SJCRH30 (cell line): ENCODE results near the gene EVI5. TPM values are rescaled to one million over a fixed set of nuclear protein-coding genes. Genes with fewer than 3 reads are reported as not detected.
"Not testable (repeated sequence)": the region's sequence is repeated elsewhere in the genome, so short reads cannot be mapped to it uniquely, and the experiment has no call there.

ENCODE experiments used
- DNase-seq, 2 experiments: peaks; one replicate each; pipeline ENCODE4 v3.0.0-alpha.2; 2015 to 2020
- H3K27ac ChIP-seq: fragments of 250-450 bp; sonication (Bioruptor Pico); 2 replicates; pipeline ENCODE4 v1.5.1; 2020; ENCODE audit warnings: mild to moderate bottlenecking, moderate library complexity
- H3K27me3 ChIP-seq: fragments of 250-450 bp; sonication (Bioruptor Pico); 2 replicates; pipeline ENCODE4 v1.5.1; 2020; ENCODE audit warnings: mild to moderate bottlenecking, moderate library complexity
- H3K36me3 ChIP-seq: fragments of 250-450 bp; sonication (Bioruptor Pico); 2 replicates; pipeline ENCODE4 v1.5.1; 2020; ENCODE audit warnings: mild to moderate bottlenecking, moderate library complexity
- H3K4me1 ChIP-seq: fragments of 250-450 bp; sonication (Bioruptor Pico); 2 replicates; pipeline ENCODE4 v1.5.1; 2020; ENCODE audit warnings: mild to moderate bottlenecking, moderate library complexity
- H3K4me3 ChIP-seq: fragments of 250-450 bp; sonication (Bioruptor Pico); 2 replicates; pipeline ENCODE4 v1.5.1; 2020; ENCODE audit warnings: mild to moderate bottlenecking, moderate library complexity
- H3K9me3 ChIP-seq: fragments of 250-450 bp; sonication (Bioruptor Pico); replicated peaks from 2 replicates; pipeline ENCODE4 v1.5.1; 2020; ENCODE audit warnings: mild to moderate bottlenecking, moderate library complexity
- total RNA-seq: library from RNA; depleted of rRNA; stranded (reverse); fragments of >200 nt; shearing (Covaris generic); gene quantifications from 2 replicates; pipeline ENCODE4 v1.2.3, GENCODE V29; 2014

The EVI5 gene
- total RNA-seq, 1 experiment from 2014 or later = 31.6 TPM

DNA sequence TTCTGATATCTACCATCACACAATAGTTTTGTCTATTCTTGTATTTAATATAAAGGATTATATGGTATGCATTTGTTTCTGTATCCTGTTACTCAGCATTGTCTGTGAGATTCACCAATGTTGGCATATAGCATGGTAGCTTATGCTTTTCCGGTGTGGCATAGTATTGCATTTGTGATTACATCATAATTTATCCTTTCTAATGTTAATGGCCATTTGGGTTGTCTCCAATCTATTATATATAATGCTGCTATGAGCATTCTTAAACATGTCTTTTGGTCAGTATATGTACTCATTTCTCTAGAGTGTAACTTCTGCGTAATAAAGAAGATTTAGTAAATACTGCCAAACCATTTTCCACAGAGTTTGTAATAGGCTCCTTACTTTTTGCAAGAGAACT lies 257.2 kb downstream of the EVI5 start:
- H3K4me1 ChIP-seq = no peaks in the 10 kb centered on the region
- no peaks in the 10 kb centered on the region for H3K36me3 ChIP-seq
- no peak for DNase-seq
- no peak overlapping the region for H3K27ac ChIP-seq
- no peak overlapping the region for H3K4me3 ChIP-seq
- H3K9me3 ChIP-seq = no peaks in the 10 kb centered on the region
- H3K27me3 ChIP-seq = no peaks in the 10 kb centered on the region

DNA sequence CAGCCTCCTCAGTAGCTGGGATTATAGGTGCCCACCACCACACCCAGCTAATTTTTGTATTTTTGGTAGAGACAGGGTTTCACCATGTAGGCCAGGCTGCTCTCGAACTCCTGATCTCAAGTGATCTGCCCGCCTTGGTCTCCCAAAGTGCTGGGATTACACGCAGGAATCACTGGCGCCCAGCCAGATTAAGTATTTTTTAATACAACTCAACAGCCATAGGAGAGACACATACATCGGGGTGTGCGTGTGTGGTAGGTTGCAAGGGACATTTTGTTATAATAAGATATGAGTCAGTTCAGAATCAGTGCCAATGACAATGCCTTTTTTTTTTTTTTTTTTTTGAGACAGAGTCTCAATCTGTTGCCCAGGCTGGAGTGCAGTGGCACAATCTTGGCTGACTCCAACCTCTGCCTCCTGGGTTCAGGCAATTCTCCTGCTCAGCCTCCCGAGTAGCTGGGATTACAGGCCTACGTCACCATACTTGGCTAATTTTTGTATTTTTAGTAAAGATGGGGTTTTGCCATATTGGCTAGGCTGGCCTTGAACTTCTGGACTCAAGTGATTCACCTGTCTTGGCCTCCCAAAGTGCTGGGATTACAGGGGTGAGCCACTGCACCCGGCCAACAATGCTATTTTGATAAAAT lies 259.8 kb downstream of the EVI5 start:
- not testable (repeated sequence) for H3K27ac ChIP-seq, H3K27me3 ChIP-seq, H3K9me3 ChIP-seq, H3K36me3 ChIP-seq, H3K4me3 ChIP-seq, DNase-seq, H3K4me1 ChIP-seq

DNA sequence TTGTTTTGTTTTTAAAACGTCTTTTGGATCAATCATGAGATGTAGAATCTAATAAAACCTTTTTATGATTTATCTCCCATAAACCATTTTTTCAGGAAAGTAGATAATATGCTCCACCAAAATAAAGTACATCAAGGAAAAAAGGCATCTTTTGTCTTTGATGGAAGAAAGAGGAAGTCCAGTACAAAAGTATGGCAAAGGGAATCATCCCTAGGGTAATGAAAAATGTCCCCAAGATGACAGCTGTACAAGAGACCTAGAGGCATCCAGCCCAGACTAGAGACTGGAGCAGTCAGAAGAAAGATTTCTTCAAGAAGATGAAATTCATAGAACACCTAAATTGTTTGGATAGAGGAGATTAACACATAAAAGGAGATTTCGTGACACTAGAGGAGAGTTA lies 265.9 kb downstream of the EVI5 start:
- no peak overlapping the region for H3K4me3 ChIP-seq
- H3K27ac ChIP-seq = no peak overlapping the region
- H3K9me3 ChIP-seq = 0 out of 2 replicates have a peak, but pooled peaks cover 3% of the 10 kb centered on the region
- H3K27me3 ChIP-seq = no peaks in the 10 kb centered on the region
- DNase-seq = no peak
- H3K36me3 ChIP-seq = no peaks in the 10 kb centered on the region
- H3K4me1 ChIP-seq = no peaks in the 10 kb centered on the region

DNA sequence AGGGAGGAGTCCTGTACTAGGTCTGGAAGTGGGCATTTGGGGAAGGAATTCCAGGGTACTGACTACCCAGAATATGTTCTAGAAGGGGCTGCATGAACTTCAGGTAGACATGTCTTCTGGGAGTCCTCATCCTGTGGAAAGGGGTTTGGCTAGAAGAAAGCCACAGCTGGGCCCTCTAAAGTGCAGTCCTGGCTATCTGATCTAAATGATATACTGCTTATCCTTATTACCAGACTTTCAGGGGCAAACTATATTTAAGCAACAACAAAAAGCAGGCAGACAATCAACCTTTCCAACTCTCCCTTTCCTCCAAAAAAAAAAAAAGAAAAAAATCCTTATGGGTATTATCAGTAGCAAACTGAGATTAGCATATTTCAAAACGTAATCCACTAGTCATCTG lies 268.3 kb downstream of the EVI5 start:
- Histone ChIP-seq H3K4me3 (no peak overlapping the region), H3K36me3 (no peaks in the 10 kb centered on the region), H3K4me1 (no peaks in the 10 kb centered on the region), H3K27ac (no peak overlapping the region), H3K27me3 (no peaks in the 10 kb centered on the region), H3K9me3 (0 out of 2 replicates have a peak, but pooled peaks cover 3% of the 10 kb centered on the region)
- DNase-seq = no peak

DNA sequence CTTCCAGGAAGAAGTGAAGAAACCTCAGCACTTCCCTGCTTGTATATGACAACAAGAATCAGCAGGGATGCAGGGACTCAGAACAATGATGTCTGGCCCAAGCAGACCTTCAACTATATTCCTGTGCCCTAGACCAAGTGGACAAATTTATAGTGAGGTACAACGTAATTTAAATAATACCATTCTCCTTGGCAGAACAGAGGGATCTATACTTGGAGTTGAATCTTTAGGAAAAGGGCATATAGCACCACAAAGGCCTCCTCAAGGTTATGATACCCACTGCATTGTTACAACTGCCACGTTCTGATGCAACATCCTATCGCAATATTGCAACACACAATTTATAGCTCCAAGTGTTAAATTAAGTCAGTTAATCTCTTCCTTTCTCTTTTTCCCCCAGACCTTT lies 269.1 kb downstream of the EVI5 start:
- Histone ChIP-seq H3K4me3 (no peak overlapping the region), H3K27ac (no peak overlapping the region), H3K36me3 (no peaks in the 10 kb centered on the region), H3K4me1 (no peaks in the 10 kb centered on the region), H3K27me3 (no peaks in the 10 kb centered on the region), H3K9me3 (0 out of 2 replicates have a peak, but pooled peaks cover 3% of the 10 kb centered on the region)
- DNase-seq = no peak

DNA sequence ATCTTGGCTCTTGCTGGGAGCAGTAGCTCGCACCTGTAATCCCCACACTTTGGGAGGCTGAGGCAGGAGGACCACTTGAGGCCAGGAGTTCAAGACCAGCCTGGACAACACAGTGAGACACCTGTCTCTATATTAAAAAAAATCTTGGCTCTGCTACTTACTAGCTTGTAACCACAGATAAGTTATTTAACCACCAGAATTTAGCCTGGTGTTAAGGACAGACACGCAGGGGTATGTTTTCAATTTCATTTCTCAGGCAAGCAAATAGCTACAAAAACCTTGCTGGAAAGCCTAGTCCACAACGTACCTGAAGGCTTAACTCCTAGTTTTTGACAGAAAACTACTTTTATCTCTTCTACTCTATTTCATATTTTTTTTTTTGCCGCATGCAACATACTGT lies 273.4 kb downstream of the EVI5 start:
- Histone ChIP-seq H3K9me3 (no peaks in the 10 kb centered on the region), H3K4me1 (no peaks in the 10 kb centered on the region), H3K27ac (no peak overlapping the region), H3K36me3 (no peaks in the 10 kb centered on the region), H3K4me3 (no peak overlapping the region), H3K27me3 (no peaks in the 10 kb centered on the region)
- DNase-seq = no peak

DNA sequence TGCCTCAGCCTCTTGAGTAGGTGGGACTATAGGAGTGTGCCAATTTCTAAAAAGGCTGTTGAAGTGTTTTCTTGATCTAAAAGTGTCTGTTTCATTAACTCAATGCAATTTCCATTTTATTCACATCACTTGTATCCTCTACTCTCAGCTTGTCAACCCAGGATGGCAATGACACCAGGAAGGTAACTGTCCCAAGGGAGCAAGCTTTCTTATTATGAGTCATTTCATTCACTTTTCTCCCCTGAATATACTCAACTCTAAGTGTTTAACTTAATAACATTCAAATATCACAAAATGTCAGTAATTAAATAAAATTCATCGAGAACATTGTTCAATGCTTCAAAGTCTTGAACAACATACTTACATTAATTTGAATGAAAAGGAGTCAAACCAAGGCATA lies 275.3 kb downstream of the EVI5 start:
- H3K36me3 ChIP-seq = no peaks in the 10 kb centered on the region
- no peak overlapping the region for H3K4me3 ChIP-seq
- no peak overlapping the region for H3K27ac ChIP-seq

DNA sequence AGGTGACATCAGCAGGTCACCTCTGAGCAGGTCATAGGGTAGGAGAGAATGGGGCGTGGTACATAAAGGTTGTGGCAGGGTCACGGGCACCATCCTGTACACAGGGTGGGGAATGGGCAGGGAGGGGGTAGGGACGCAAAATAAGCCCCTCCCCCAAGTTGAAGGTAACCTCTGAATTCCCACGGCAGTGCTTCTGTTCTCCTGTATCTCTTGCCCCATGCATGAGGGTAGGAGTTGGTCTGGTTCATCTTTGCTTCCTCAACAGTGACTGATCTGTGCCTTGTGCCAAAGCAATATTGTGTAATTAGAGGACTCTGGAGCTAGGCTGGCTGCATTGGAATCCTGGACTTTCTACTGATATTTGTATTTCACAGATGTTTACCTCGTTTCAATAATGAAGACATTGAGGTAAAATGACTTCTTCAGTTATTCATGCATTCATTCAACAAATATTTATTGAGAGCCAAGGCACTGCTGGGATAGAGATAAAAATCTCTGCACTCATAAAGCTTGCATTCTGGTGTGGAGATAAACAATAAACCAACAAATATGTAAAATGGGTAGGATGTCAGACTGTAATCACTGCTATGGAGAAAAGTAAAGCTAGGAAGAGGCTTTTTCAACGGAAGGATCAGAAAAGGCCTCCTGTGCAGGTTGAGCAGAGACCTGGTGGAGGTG lies 279.8 kb downstream of the EVI5 start:
- Histone ChIP-seq H3K4me1 (no peaks in the 10 kb centered on the region), H3K27ac (no peak overlapping the region), H3K9me3 (no peaks in the 10 kb centered on the region), H3K27me3 (no peaks in the 10 kb centered on the region), H3K4me3 (no peak overlapping the region), H3K36me3 (no peaks in the 10 kb centered on the region)
- DNase-seq = no peak

More for the DNA sequence above, 275.3 kb downstream of the EVI5 start:
- DNase-seq = no peak
- Histone ChIP-seq H3K9me3 (no peaks in the 10 kb centered on the region), H3K4me1 (no peaks in the 10 kb centered on the region), H3K27me3 (no peaks in the 10 kb centered on the region)

DNA sequence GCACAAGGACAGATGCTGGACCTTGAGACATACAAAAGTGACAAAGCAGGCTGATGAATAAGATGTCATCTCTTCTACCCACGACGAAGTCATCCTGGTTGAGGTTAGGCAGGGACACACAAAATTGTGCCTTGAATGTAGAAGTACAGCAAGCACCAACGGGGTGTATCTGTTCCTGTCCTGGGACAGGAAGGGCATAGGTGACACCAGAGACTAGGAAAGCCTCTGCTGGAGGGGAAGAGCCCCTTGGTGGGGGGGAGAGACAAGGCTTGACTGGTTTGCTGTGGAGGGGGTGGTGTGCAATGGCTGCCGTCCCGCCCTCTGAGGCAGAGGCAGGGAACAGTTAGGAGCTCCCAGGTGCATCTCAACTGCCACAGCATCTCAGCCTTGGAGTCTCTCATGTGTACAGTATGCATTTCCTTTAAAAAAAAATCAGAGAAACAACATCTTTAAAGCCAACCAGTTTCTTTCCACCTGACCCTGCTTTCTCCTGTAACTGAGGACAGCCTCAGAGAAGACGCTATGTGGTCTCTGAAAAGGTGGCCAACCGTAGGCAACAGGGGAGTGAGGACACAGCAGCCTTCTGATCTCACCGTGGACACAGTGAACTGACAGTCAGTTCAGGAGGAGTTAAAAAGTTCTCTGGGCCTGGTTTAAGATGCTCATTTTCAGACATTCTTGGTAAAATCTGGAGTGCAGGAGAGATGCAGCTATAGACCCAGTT lies 280.5 kb downstream of the EVI5 start:
- Histone ChIP-seq H3K27ac (no peak overlapping the region), H3K27me3 (no peaks in the 10 kb centered on the region), H3K4me1 (no peaks in the 10 kb centered on the region), H3K9me3 (no peaks in the 10 kb centered on the region), H3K4me3 (no peak overlapping the region), H3K36me3 (no peaks in the 10 kb centered on the region)
- DNase-seq = no peak

DNA sequence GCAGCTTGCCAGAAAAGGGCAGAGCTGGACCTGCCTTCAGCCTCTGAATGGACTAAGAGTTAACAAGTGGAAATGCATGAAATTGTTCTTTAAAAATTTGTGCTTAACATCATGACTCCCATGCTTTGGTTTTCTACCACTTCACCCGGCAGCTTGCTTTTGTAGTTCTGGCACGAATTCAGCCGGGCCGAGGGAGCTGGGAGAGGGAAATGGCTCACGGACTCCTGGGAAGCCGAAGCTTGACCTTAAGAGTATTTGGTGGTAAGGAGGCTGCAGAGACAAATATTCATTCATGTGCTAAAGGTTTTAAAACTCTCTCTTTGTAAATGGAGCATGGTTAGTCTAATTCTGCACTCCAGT lies 281.0 kb downstream of the EVI5 start:
- no peaks in the 10 kb centered on the region for H3K9me3 ChIP-seq
- DNase-seq = no peak
- no peaks in the 10 kb centered on the region for H3K4me1 ChIP-seq
- no peak overlapping the region for H3K27ac ChIP-seq
- no peaks in the 10 kb centered on the region for H3K36me3 ChIP-seq
- no peaks in the 10 kb centered on the region for H3K27me3 ChIP-seq
- no peak overlapping the region for H3K4me3 ChIP-seq

DNA sequence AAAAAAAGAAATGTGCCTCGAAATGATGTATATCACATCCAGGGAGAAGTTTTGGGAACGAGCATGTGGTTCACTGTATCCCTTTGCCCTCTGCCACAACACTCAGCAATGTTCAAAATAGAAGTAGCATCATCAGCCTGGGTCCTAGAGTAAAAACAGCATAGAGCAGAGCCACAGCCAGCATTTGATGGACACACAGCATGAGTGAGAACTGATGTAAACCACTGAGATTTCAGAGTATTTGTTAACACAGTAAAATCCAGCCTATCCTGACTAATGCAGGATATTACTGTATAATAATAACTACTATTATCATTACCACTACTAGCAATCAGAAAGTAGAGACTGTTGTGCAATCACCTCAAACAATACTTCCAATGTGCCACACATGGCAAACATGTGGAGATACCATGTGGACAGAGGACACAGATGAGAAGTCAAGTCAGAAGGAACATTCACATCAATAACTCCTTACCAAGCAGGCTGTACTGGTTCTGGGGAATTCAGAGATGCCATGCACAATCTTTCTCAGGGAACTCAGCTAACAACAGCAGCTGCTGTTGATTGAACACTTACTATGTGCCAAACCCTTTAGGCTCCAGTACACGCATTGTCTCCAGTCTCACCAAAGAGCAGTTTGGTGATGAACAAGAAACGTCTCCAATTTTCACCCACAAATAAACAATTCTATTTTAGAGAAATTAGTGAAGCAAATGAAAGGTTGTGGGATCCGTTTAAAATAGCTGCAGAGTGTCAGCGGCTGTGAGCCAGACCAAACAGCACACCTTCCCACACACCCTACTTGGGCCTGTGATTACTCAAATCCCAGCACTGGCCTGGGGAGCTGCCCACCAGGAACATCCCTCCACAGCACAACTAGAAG lies 281.6 kb downstream of the EVI5 start:
- DNase-seq = no peak
- Histone ChIP-seq H3K4me3 (no peak overlapping the region), H3K4me1 (no peaks in the 10 kb centered on the region), H3K27ac (no peak overlapping the region), H3K9me3 (no peaks in the 10 kb centered on the region), H3K36me3 (no peaks in the 10 kb centered on the region), H3K27me3 (no peaks in the 10 kb centered on the region)

DNA sequence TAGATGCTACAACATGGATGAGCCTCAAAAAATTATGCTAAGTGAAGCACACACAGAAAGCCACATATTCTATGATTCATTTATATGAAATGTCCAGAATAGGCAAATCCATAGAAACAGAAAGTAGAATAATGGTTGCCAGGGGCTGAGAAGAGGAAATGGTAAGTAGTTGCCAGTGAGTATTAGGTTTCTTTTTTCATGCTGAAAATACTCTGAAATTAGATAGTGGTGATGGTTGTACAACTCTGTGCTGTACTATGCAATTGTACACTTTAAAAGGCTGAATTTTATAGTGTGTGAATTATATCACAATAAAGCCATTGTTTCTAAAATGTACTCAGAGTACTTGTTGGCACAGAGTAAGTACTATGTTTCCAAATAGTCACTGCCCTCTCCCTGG lies 282.7 kb downstream of the EVI5 start:
- DNase-seq = no peak
- no peaks in the 10 kb centered on the region for H3K27me3 ChIP-seq
- H3K27ac ChIP-seq = no peak overlapping the region
- no peaks in the 10 kb centered on the region for H3K9me3 ChIP-seq
- no peak overlapping the region for H3K4me3 ChIP-seq
- H3K4me1 ChIP-seq = no peaks in the 10 kb centered on the region
- H3K36me3 ChIP-seq = no peaks in the 10 kb centered on the region

DNA sequence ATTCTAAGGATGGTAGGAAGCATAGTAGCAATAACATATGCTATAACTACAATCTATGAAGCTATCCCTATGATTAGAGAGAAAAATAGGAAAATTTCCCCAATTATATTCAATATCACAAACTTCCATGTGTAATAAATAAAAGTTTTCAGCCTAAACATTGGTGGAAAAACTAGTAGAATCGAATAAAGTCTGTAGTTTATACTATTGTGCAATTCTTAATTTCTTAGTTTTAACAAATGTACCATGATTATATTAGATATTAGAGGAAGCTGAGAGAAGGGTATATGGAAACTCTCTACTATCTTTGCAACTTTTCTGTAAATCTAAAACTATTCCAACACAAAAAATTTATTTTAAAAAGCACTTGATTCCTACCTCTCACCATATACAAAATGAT lies 284.4 kb downstream of the EVI5 start:
- H3K9me3 ChIP-seq = no peaks in the 10 kb centered on the region
- no peak overlapping the region for H3K27ac ChIP-seq
- H3K4me3 ChIP-seq = no peak overlapping the region
- DNase-seq = no peak
- no peaks in the 10 kb centered on the region for H3K36me3 ChIP-seq
- no peaks in the 10 kb centered on the region for H3K27me3 ChIP-seq
- no peaks in the 10 kb centered on the region for H3K4me1 ChIP-seq

DNA sequence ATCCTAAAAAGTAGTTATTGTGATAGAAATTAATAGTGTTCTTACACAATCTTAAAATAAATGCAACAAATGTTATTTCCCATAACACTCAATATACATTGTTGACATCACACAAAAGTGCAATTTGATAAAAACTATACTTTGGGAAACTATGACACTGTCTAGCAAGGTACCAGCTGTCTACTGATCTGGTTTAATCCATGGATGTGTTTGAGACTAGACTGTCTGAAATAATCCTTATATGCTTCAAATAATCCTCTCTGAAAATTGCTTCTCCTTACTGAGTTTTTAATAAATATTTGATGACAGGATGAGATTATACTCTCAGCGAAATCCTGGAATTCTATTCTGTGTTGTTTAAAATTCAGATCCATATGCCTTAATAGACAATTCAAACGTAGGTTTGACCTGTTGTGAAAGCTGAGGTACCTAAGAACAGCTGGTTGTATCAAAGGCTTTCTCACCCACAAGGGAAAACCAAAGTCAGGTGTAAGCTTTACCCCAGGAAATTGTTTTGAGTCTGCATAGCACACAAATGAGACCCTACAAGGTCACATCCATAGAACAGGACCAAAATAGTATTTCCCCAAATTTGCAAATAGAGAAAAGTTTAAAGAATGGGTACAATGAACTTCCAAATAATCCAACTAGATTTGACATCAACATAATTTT lies 289.4 kb downstream of the EVI5 start:
- Histone ChIP-seq H3K27ac (no peak overlapping the region), H3K27me3 (no peaks in the 10 kb centered on the region), H3K9me3 (no peaks in the 10 kb centered on the region), H3K4me3 (no peak overlapping the region), H3K4me1 (no peaks in the 10 kb centered on the region), H3K36me3 (no peaks in the 10 kb centered on the region)
- DNase-seq = no peak
